ENCODE measurements around the gene HAPLN3. TPM values are rescaled to one million over a fixed set of nuclear protein-coding genes. Genes with fewer than 3 reads are reported as not detected.
A peak's percentile ranks its signal among the peaks of the same experiment; 100 is the strongest.
"Not testable (repeated sequence)": the region's sequence is repeated elsewhere in the genome, so short reads cannot be mapped to it uniquely, and the experiment has no call there.

The HAPLN3 gene
- total and polyA plus RNA-seq, 4 donors: 3.9 to 15.5 (median 10.5) TPM

DNA sequence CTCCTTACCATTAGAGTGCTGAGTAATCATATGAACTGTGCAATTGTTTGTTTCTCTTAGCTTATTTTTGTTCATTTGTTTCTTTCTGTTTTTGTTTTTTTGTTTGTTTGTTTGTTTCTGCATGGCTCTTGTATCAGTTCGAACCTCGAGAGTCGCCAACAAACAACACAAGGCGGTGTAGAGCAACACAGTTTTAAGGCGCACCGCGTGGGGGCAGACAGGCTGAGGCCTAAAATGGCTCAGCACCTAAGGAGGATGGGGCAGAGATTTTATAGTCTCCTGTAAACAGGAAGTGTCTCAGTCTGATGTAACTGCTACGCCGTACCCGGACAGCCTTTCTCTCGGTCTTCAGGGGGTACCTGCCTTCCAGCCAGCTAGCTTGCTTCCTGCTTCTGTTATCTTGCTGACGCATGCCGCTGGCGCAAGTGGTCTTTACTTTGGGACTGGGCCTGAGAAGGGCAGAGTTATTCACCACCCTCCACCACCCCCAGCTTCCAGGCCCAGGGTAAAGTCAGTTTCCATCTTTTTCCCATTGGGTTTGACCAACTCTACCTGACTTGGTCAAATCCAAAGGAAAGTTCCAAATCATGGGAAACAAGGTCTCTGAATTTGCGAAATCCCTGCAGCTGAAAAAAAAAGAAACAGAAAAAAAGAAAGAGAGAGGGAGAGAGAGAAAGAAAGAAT is 43.6 kb upstream of the HAPLN3 start:
- Histone ChIP-seq H3K4me3 (no peak overlapping the region), H3K27ac (ENCODE audit: low read depth in 1 of 2, low read length in 1 of 2) (no peak overlapping the region), H3K27me3 (ENCODE audit: control insufficient read depth in 3 of 3, insufficient read depth in 3 of 3, low read length in 2 of 3) (no peaks in the 10 kb centered on the region), H3K9ac (ENCODE audit: insufficient read depth in 1 of 2, low read length in 2 of 2) (no peak overlapping the region), H3K4me1 (ENCODE audit: control insufficient read depth in 5 of 5, insufficient read depth in 5 of 5, low read length in 5 of 5) (no peaks in the 10 kb centered on the region), H3K36me3 (ENCODE audit: control insufficient read depth in 4 of 4, insufficient read depth in 4 of 4, low read length in 4 of 4) (no peaks in the 10 kb centered on the region), H3K9me3 (ENCODE audit: control insufficient read depth in 4 of 4, insufficient read depth in 3 of 4, low read length in 3 of 4) (no peaks in the 10 kb centered on the region)
- TF ChIP-seq, protein P1, sequence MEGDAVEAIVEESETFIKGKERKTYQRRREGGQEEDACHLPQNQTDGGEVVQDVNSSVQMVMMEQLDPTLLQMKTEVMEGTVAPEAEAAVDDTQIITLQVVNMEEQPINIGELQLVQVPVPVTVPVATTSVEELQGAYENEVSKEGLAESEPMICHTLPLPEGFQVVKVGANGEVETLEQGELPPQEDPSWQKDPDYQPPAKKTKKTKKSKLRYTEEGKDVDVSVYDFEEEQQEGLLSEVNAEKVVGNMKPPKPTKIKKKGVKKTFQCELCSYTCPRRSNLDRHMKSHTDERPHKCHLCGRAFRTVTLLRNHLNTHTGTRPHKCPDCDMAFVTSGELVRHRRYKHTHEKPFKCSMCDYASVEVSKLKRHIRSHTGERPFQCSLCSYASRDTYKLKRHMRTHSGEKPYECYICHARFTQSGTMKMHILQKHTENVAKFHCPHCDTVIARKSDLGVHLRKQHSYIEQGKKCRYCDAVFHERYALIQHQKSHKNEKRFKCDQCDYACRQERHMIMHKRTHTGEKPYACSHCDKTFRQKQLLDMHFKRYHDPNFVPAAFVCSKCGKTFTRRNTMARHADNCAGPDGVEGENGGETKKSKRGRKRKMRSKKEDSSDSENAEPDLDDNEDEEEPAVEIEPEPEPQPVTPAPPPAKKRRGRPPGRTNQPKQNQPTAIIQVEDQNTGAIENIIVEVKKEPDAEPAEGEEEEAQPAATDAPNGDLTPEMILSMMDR (IDR thresholded peaks at IDR 0.05; ENCODE audit: control extremely low read depth, extremely low read depth): no peak
- DNase-seq (no peak), ATAC-seq (ENCODE audit: insufficient read depth, low FRiP score) (no peak)
- WGBS, 2 donors: 73 to 76% methylated on average over 15 of the region's 15 CpGs

DNA sequence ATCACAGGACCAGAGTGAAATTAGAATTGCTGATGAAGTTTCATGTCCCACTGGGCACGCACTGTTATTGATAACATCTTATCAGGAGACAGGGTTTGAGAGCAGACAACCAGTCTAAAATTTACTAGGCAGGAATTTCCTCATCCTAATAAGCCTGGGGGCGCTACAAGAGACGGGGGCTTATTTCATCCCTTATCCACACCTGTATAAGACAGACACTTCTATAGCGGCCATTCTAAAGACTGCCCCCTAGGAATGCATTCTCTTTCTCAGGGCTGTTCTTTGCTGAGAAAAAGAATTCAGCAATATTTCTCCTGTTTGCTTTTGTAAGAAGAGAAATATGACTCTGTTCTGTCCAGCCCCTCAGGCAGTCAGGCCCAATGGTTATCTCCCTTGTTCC is 39.1 kb upstream of the HAPLN3 start:
- not testable (repeated sequence) for DNase-seq; H3K27me3 ChIP-seq (ENCODE audit: control insufficient read depth in 3 of 3, insufficient read depth in 3 of 3, low read length in 2 of 3); H3K9ac ChIP-seq (ENCODE audit: insufficient read depth in 1 of 2, low read length in 2 of 2); H3K36me3 ChIP-seq (ENCODE audit: control insufficient read depth in 4 of 4, insufficient read depth in 4 of 4, low read length in 4 of 4); H3K9me3 ChIP-seq (ENCODE audit: control insufficient read depth in 4 of 4, insufficient read depth in 3 of 4, low read length in 3 of 4); H3K27ac ChIP-seq (ENCODE audit: low read depth in 1 of 2, low read length in 1 of 2); H3K4me3 ChIP-seq; ATAC-seq (ENCODE audit: insufficient read depth, low FRiP score)
- 71 to 91% methylated on average over 4 of the region's 4 CpGs for WGBS, 2 donors
- H3K4me1 ChIP-seq (ENCODE audit: control insufficient read depth in 5 of 5, insufficient read depth in 5 of 5, low read length in 5 of 5): peaks cover 0 to 13% (median 0%) of the 10 kb centered on the region in 5 donors

DNA sequence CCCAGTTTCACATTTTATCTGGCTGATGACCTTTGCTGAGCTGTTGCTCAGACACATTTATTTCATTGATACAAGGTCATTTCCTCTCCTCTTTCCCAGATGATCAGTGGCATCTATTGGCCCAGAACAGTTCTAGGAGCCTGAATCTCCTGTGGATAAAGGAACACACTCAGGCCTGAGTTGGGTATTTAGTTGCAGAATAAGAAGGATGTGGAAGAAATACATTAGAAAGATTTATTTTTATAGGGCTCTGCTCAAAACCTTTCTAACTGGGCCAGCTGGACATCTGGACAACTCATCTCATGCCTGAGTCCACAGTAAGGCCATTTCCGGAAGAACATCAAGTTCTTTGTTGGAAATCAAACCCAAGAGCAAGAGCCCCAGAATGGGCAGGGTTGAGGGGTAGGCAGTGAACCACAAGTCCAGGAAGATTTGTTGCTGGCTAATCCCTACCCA is 37.6 kb upstream of the HAPLN3 start:
- Histone ChIP-seq H3K27me3 (ENCODE audit: control insufficient read depth in 3 of 3, insufficient read depth in 3 of 3, low read length in 2 of 3) (no peaks in the 10 kb centered on the region), H3K9me3 (ENCODE audit: control insufficient read depth in 4 of 4, insufficient read depth in 3 of 4, low read length in 3 of 4) (peaks cover 0 to 2% (median 0%) of the 10 kb centered on the region in 4 donors), H3K9ac (ENCODE audit: insufficient read depth in 1 of 2, low read length in 2 of 2) (no peak overlapping the region), H3K36me3 (ENCODE audit: control insufficient read depth in 4 of 4, insufficient read depth in 4 of 4, low read length in 4 of 4) (no peaks in the 10 kb centered on the region), H3K4me1 (ENCODE audit: control insufficient read depth in 5 of 5, insufficient read depth in 5 of 5, low read length in 5 of 5) (peaks cover 0 to 13% (median 0%) of the 10 kb centered on the region in 5 donors), H3K27ac (ENCODE audit: low read depth in 1 of 2, low read length in 1 of 2) (peak overlapping the region in 1 of 2 donors; percentile 36), H3K4me3 (no peak overlapping the region)
- TF ChIP-seq, protein P1 (IDR thresholded peaks at IDR 0.05; ENCODE audit: control extremely low read depth, extremely low read depth): no peak
- ATAC-seq (ENCODE audit: insufficient read depth, low FRiP score): no peak
- DNase-seq: no peak
- 87 to 94% methylated on average over 1 of the region's 1 CpG for WGBS, 2 donors

DNA sequence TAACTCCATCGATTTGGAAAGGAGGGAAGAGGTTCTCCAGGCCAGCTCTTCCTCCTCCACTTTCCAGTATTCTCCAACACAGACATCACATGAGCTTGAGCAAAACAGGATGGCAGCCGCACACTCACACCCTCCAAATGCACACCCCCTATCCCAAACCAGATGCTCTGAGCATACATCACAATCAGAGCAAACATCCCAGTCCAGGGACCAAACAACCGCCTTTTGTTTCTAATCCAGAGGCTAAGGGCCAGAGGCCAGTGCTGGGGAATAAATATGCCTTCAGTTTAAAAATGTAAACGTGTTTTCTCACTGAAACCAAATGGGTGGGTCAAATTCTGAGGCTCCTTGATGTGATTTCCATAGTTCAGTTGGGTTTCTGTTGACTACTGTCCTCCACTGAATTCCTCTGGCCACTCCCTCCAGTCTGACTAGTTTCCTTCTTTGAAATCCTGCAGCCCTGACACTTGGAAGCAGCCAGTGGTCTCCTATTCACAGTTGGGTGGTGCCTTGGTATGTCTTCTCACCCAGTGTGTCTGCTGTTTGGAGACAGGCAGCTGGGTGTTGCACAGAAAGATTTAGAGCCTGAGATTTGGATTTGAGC is 37.0 kb upstream of the HAPLN3 start:
- TF ChIP-seq, protein P1 (IDR thresholded peaks at IDR 0.05; ENCODE audit: control extremely low read depth, extremely low read depth): no peak
- Histone ChIP-seq H3K27ac (ENCODE audit: low read depth in 1 of 2, low read length in 1 of 2) (peak overlapping the region in 1 of 2 donors; percentile 80), H3K27me3 (ENCODE audit: control insufficient read depth in 3 of 3, insufficient read depth in 3 of 3, low read length in 2 of 3) (no peaks in the 10 kb centered on the region), H3K4me3 (no peak overlapping the region), H3K9me3 (ENCODE audit: control insufficient read depth in 4 of 4, insufficient read depth in 3 of 4, low read length in 3 of 4) (peaks cover 0 to 3% (median 0%) of the 10 kb centered on the region in 4 donors), H3K9ac (ENCODE audit: insufficient read depth in 1 of 2, low read length in 2 of 2) (no peak overlapping the region), H3K36me3 (ENCODE audit: control insufficient read depth in 4 of 4, insufficient read depth in 4 of 4, low read length in 4 of 4) (no peaks in the 10 kb centered on the region), H3K4me1 (ENCODE audit: control insufficient read depth in 5 of 5, insufficient read depth in 5 of 5, low read length in 5 of 5) (peaks cover 0 to 13% (median 0%) of the 10 kb centered on the region in 5 donors)
- DNase-seq: no peak
- WGBS, 2 donors: 42 to 55% methylated on average over 4 of the region's 4 CpGs
- ATAC-seq (ENCODE audit: insufficient read depth, low FRiP score): no peak
